GM19328 (cell line): ENCODE measurements around the gene SWSAP1.
"Not testable (repeated sequence)": the region's sequence is repeated elsewhere in the genome, so short reads cannot be mapped to it uniquely, and the experiment has no call there.

Source experiments
- ATAC-seq: cut with Tn5 transposase; IDR thresholded peaks from one replicate; pipeline ENCODE4 v1.9.1; 2021; ENCODE audit warnings: mild to moderate bottlenecking, moderate library complexity; ENCODE audit not compliant: unreplicated experiment

SWSAP1 gene

GRCh38 chr19:11354102-11354501 lies 20.4 kb upstream of the SWSAP1 start:
- ATAC-seq, result not testable (repeated sequence)

- ATAC-seq, result no peak
Observed at GRCh38 chr19:11355160-11356073, 19.0 kb upstream of the SWSAP1 start, which contains the start of gene PLPPR2. Gene PLPPR2, plus strand, starts transcription at chr19:11355432. Its CDS starts 2,242 bp downstream, at chr19:11357674.

- no peak for ATAC-seq
Observed at GRCh38 chr19:11356074-11356397, 18.4 kb upstream of the SWSAP1 start.

GRCh38 chr19:11356676-11357550 lies 17.6 kb upstream of the SWSAP1 start:
- no peak for ATAC-seq

GRCh38 chr19:11359421-11359820 lies 15.0 kb upstream of the SWSAP1 start:
- ATAC-seq, result no peak

GRCh38 chr19:11361037-11361770 lies 13.3 kb upstream of the SWSAP1 start:
- no peak for ATAC-seq

- no peak for ATAC-seq
Observed at GRCh38 chr19:11361771-11362731, 12.4 kb upstream of the SWSAP1 start.

- no peak for ATAC-seq
Observed at GRCh38 chr19:11363881-11364280, 10.6 kb upstream of the SWSAP1 start.

GRCh38 chr19:11364296-11364904 lies 10.1 kb upstream of the SWSAP1 start:
- no peak for ATAC-seq

- no peak for ATAC-seq
Observed at GRCh38 chr19:11364935-11365334, 9.5 kb upstream of the SWSAP1 start.

GRCh38 chr19:11365557-11366117 lies 8.8 kb upstream of the SWSAP1 start:
- ATAC-seq, result no peak

GRCh38 chr19:11367528-11367927 lies 6.9 kb upstream of the SWSAP1 start:
- no peak for ATAC-seq

- no peak for ATAC-seq
Observed at GRCh38 chr19:11370744-11371143, 3.7 kb upstream of the SWSAP1 start.

GRCh38 chr19:11373166-11373884 lies 1.1 kb upstream of the SWSAP1 start:
- no peak for ATAC-seq

GRCh38 chr19:11373885-11374432 lies 507 bp upstream of the SWSAP1 start:
- no peak for ATAC-seq

GRCh38 chr19:11375143-11375948 lies 880 bp downstream of the SWSAP1 start:
- ATAC-seq, result no peak

GRCh38 chr19:11377237-11377636 lies 2.8 kb downstream of the SWSAP1 start:
- no peak for ATAC-seq
